BE2C (cell line): Measurements from ENCODE around the gene RAB6B.

Experiments
- DNase-seq: peaks from one replicate; pipeline ENCODE4 v3.0.0-alpha.2; 2020
- H3K27me3 ChIP-seq: fragments of 250-450 bp; sonication (Bioruptor Pico); 2 replicates; pipeline ENCODE4 v1.5.1; 2020; ENCODE audit warnings: mild to moderate bottlenecking
- H3K36me3 ChIP-seq: fragments of 250-450 bp; sonication (Bioruptor Pico); 2 replicates; pipeline ENCODE4 v1.5.1; 2020; ENCODE audit warnings: mild to moderate bottlenecking
- H3K4me1 ChIP-seq: fragments of 250-450 bp; sonication (Bioruptor Pico); 2 replicates; pipeline ENCODE4 v1.5.1; 2020
- H3K4me3 ChIP-seq: 2 replicates; pipeline ENCODE4 v1.5.1; 2011; ENCODE audit warnings: low read depth, low read length
- H3K9me3 ChIP-seq: fragments of 250-450 bp; sonication (Bioruptor Pico); 2 replicates; pipeline ENCODE4 v1.5.1; 2020
- TF ChIP-seq, protein P1 (sequence below): IDR thresholded peaks from 2 replicates; pipeline ENCODE4 v1.5.1; 2012; ENCODE audit warnings: mild to moderate bottlenecking, low read depth, low read length

Gene RAB6B

DNA sequence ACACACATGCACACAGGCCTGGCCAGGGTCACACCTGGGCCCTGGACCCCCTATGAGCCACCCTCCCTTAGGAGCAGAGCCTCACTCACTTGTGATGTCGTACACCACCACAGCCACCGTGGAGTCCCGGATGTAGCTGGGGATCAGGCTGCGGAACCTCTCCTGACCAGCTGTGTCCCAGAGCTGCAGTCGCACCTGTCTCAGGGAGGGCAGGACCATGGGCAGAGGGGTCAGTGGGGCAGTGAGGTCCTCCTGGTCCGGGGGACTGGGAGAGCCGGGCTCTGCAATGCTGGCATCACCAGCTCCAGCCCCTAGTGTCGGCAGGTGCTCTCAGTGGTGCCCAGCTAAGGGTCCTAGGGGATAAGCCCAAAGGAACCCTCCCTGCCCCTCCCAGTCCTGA lies 54.5 kb downstream of the RAB6B start:
- Histone ChIP-seq H3K4me3 (no peak overlapping the region), H3K36me3 (no peaks in the 10 kb centered on the region), H3K9me3 (no peaks in the 10 kb centered on the region), H3K27me3 (no peaks in the 10 kb centered on the region), H3K4me1 (no peaks in the 10 kb centered on the region)
- no peak for DNase-seq
- TF ChIP-seq, protein P1, sequence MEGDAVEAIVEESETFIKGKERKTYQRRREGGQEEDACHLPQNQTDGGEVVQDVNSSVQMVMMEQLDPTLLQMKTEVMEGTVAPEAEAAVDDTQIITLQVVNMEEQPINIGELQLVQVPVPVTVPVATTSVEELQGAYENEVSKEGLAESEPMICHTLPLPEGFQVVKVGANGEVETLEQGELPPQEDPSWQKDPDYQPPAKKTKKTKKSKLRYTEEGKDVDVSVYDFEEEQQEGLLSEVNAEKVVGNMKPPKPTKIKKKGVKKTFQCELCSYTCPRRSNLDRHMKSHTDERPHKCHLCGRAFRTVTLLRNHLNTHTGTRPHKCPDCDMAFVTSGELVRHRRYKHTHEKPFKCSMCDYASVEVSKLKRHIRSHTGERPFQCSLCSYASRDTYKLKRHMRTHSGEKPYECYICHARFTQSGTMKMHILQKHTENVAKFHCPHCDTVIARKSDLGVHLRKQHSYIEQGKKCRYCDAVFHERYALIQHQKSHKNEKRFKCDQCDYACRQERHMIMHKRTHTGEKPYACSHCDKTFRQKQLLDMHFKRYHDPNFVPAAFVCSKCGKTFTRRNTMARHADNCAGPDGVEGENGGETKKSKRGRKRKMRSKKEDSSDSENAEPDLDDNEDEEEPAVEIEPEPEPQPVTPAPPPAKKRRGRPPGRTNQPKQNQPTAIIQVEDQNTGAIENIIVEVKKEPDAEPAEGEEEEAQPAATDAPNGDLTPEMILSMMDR: no peak

DNA sequence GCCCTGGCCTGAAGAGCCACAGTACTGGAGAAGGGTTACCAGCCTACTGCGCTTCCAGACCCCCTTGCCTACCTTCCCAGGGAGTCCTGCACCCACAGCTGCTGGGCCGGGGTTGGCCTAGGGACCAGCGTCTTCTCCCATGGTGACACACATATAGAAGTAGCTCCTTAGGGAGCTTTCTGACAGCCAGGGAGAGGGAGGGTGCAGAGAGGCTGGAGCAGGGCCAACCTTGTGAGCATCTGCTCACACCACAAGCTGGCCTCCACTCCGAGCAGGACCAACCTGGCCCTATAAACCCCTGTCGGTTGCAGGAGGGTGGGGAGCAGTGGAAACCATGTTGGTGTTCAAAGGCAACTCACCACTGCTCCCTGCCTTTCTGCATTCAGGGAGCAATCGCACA lies 54.9 kb downstream of the RAB6B start:
- TF ChIP-seq, protein P1: no peak
- H3K4me1 ChIP-seq: no peaks in the 10 kb centered on the region

DNA sequence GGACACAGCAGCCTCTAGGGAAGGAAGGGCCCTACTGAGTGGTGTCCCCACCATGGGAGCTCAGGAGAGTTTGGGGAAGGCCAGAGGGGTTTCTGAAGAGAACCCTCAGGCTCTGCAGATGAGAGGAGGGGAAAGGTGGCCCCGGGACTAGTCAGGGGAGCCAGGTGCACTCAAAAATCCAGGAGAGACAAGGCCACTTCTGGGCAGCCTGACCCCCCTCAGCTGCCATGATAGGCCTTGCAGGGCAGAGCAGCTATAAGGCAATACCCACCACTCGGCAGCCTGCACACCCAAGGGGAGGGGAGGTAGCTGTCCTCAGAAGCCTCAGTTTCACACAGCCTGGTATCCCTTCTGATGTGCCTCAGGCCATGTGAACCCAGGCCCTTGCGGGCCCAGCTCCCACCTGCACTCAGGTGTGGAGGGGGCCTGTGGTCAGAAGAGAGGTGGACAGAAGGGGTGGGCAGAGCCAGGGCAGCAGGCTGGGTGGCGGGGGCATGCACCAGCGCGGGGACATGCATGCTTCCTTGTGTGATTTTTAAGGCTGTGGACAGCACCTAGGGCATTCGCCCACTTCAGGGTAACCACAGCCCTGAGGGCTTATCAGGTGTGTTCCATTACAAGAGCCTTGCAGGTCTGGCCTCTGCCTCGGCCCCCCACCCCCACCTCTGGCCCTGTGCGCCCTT lies 55.5 kb downstream of the RAB6B start:
- Histone ChIP-seq H3K9me3 (no peaks in the 10 kb centered on the region), H3K36me3 (no peaks in the 10 kb centered on the region), H3K4me3 (no peak overlapping the region), H3K27me3 (no peaks in the 10 kb centered on the region), H3K4me1 (no peaks in the 10 kb centered on the region)
- TF ChIP-seq, protein P1: no peak
- no peak for DNase-seq

More for the DNA sequence above, 54.9 kb downstream of the RAB6B start:
- Histone ChIP-seq H3K4me3 (no peak overlapping the region), H3K9me3 (no peaks in the 10 kb centered on the region), H3K27me3 (no peaks in the 10 kb centered on the region), H3K36me3 (no peaks in the 10 kb centered on the region)
- no peak for DNase-seq

DNA sequence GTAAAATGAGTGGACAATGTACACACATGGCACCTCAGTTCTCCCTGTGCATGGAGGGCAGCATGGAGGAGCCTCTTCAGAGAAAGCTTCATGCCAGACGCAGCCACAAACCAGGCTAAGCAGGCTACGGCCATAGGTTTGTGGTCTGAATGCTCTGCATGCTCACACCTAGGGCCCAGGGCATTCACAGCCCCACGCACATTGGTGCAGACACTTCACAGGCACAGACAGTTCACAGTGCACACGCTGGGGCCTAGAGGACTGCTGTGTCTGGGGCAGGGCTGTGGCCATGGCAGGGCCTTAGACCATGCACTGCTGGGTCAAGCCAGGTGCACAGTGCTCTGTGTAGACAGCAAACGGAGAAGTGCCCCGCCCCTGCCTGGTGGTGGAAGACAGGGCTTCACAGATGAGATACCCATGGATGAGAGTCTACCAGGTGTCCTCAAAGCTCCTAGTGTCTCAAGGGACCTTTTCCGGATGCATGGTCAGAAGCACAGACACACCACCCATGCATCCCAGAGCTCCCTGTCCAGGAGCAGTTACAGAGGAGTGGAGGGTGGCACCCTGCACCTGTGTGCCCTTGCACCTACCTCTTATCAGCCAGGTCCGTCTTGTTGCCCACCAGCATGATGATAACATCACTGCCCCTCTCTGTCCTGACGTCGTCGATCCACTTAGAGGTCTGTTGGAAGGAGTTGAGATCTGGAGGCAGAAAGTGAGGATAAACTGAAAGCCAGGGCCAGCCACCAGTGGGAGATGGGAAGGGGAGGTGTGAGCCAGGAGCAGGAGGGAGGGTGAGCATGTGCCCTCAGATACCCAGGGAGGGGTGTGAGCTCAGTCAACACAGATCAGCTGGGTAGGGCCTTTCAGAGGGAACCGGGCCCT lies 56.5 kb downstream of the RAB6B start:
- Histone ChIP-seq H3K27me3 (no peaks in the 10 kb centered on the region), H3K4me1 (no peaks in the 10 kb centered on the region), H3K9me3 (no peaks in the 10 kb centered on the region), H3K4me3 (no peak overlapping the region), H3K36me3 (no peaks in the 10 kb centered on the region)
- TF ChIP-seq, protein P1: no peak
- no peak for DNase-seq

DNA sequence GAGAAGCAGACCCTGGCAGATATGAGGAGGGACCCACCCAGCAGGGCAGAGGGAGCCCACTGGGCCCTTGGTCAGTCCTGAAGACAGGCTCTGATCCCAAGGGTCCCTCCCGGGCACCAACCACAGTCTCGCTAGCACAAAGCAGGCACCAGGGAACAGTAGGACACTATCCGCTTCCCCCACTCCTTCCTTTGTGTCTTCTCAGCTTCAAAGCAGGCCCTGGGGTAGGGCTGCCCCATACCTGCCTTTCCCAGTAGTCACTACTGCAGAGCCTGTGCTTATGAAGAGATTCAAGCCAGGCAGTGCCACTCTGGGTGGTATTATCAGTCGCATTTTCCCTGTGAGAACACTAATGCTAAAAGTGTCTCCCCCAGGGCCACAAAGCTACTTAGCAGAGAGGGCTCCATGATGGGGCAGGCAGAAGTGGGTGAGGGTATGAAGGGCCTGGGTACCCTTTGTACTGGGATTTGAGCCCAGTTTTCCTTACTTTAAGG lies 57.3 kb downstream of the RAB6B start:
- Histone ChIP-seq H3K27me3 (no peaks in the 10 kb centered on the region), H3K4me1 (no peaks in the 10 kb centered on the region), H3K4me3 (no peak overlapping the region), H3K9me3 (no peaks in the 10 kb centered on the region), H3K36me3 (no peaks in the 10 kb centered on the region)
- no peak for DNase-seq
- TF ChIP-seq, protein P1: no peak
